H1 (cell line): ENCODE data around the gene GABRP.

Experiments used
- BACH1 ChIP-seq: IDR thresholded peaks from 2 replicates; pipeline ENCODE4 v1.6.1; 2012; ENCODE audit warnings: low read length, improper control_type of control experiment
- CHD7 ChIP-seq: fragments of 300-600 bp; sonication (generic); IDR thresholded peaks from 2 replicates; pipeline ENCODE4 v1.7.1; 2012; ENCODE audit warnings: low read length, moderate library complexity, mild to moderate bottlenecking, inconsistent platforms; ENCODE audit not compliant: insufficient replicate concordance
- CTCF ChIP-seq, 3 experiments: IDR thresholded peaks; 1 replicate in 2 of 3; 2 replicates in 1 of 3; pipeline versions ENCODE4 v1.5.1 to v1.6.1; 2011; ENCODE audit warnings: low read length in 3 of 3, mild to moderate bottlenecking in 3 of 3, inconsistent platforms in 2 of 3, low read depth in 1 of 3, moderate library complexity in 1 of 3; ENCODE audit not compliant: insufficient read depth in 1 of 3; ENCODE audit errors: control extremely low read depth in 1 of 3
- EP300 ChIP-seq, 2 experiments: IDR thresholded peaks; 1 replicate in 1 of 2; 2 replicates in 1 of 2; pipeline ENCODE4 v1.6.1; 2011 to 2012; ENCODE audit warnings: low read depth in 2 of 2, low read length in 2 of 2, mild to moderate bottlenecking in 2 of 2, borderline replicate concordance in 1 of 2, inconsistent platforms in 1 of 2, moderate library complexity in 1 of 2
- FOSL1 ChIP-seq: IDR thresholded peaks from 2 replicates; pipeline ENCODE4 v1.6.1; 2011; ENCODE audit warnings: mild to moderate bottlenecking, low read depth, low read length, moderate library complexity; ENCODE audit not compliant: insufficient read depth
- JUND ChIP-seq: IDR thresholded peaks from 2 replicates; pipeline ENCODE4 v1.6.1; 2011; ENCODE audit warnings: mild to moderate bottlenecking, improper control_type of control experiment, low read length
- POLR2AphosphoS5 ChIP-seq: IDR thresholded peaks from 2 replicates; pipeline ENCODE4 v1.6.1; 2011; ENCODE audit warnings: low read depth, low read length
- RFX5 ChIP-seq: IDR thresholded peaks from 2 replicates; pipeline ENCODE4 v1.6.1; 2011; ENCODE audit warnings: low read depth, low read length, improper control_type of control experiment, borderline replicate concordance

- TF ChIP-seq POLR2AphosphoS5, result no peak
- no peak for TF ChIP-seq BACH1
- TF ChIP-seq CTCF (IDR thresholded peaks at IDR 0.05; ENCODE audit: control extremely low read depth in 1 of 3, insufficient read depth in 1 of 3, low read depth in 1 of 3, low read length in 3 of 3), result no peak
- no peak for TF ChIP-seq CHD7
- TF ChIP-seq RFX5, result no peak
- TF ChIP-seq JUND, result no peak
- no peak for TF ChIP-seq EP300 (IDR thresholded peaks at IDR 0.05; ENCODE audit: borderline replicate concordance in 1 of 2, low read depth in 2 of 2, low read length in 2 of 2)
- no peak for TF ChIP-seq FOSL1
Observed at GRCh38 chr5:170746075-170746960, 37.2 kb upstream of the GABRP start.
